ENCODE measurements around the gene JAM3. TPM values are rescaled to one million over a fixed set of nuclear protein-coding genes. Genes with fewer than 3 reads are reported as not detected.

Gene JAM3
- total and polyA plus RNA-seq, 2 of the 8 experiments (the other 6 are each of a cell fraction or from before 2014, with no cell fraction given), result 19.6 to 42.8 TPM

DNA sequence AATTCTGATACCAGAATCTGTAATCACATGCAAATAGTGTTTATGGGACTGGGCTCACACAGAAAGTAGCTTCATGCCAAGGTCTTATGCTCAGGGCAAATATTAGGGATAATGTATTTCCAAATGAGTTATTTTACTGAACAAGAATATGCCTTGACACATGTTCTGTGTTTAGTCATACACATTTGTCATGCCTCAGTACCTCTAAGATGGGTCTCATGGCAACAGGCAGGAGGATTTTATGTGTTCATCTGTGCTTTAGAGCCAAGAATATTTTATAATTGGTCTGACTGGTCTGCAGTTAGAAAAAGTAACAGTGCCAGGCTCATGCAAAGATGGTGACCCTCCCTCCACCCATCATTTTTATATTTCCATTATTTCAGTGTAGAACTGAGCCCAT lies 49.1 kb downstream of the JAM3 start (continued):
- TF ChIP-seq TBP (IDR thresholded peaks at IDR 0.05; ENCODE audit: low read depth, low read length), result no peak
- TF ChIP-seq, protein P1, sequence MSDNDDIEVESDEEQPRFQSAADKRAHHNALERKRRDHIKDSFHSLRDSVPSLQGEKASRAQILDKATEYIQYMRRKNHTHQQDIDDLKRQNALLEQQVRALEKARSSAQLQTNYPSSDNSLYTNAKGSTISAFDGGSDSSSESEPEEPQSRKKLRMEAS (IDR thresholded peaks at IDR 0.05), result no peak

All from H1 (cell line).